Stomach (tissue), 9 donors: ENCODE measurements around the gene C3. TPM values are rescaled to one million over a fixed set of nuclear protein-coding genes. Genes with fewer than 3 reads are reported as not detected.

Experiments
- DNase-seq, 2 donors: peaks; one replicate each; pipeline versions ENCODE4 v3.0.0 to v3.0.0-alpha.2; 2013 to 2019
- H3K27ac ChIP-seq, 5 donors: fragments of 200-600 bp in 4 of 5; sonication (generic) in 4 of 5; one replicate each; pipeline ENCODE4 v1.5.1; 2013 to 2019; ENCODE audit warnings: mild to moderate bottlenecking in 1 of 5, moderate library complexity in 1 of 5
- H3K27me3 ChIP-seq, 3 donors: fragments of 200-600 bp; sonication (generic); one replicate each; pipeline ENCODE4 v1.5.1; 2017 to 2019; ENCODE audit warnings: mixed run types in 1 of 3
- H3K36me3 ChIP-seq, 4 donors: fragments of 200-600 bp; sonication (generic); 1 replicate in 3 of 4; 2 replicates in 1 of 4; pipeline ENCODE4 v1.5.1; 2016 to 2019
- H3K4me1 ChIP-seq, 4 donors: fragments of 200-600 bp; sonication (generic); one replicate each; pipeline ENCODE4 v1.5.1; 2016 to 2019
- H3K4me3 ChIP-seq, 4 donors: fragments of 200-600 bp; sonication (generic) in 3 of 4; one replicate each; pipeline ENCODE4 v1.5.1; 2016 to 2019; ENCODE audit warnings: mild to moderate bottlenecking in 1 of 4
- H3K9me3 ChIP-seq, 4 donors: fragments of 200-600 bp; sonication (generic); one replicate each; pipeline ENCODE4 v1.5.1; 2016 to 2019
- CTCF ChIP-seq, 7 experiments: fragments of 450-650 bp in 4 of 7; fragments of 200-600 bp in 3 of 7; sonication (generic) in 3 of 7; IDR thresholded peaks; one replicate each; pipeline ENCODE4 v1.5.1; 2016 to 2019; ENCODE audit warnings: antibody characterized with exemption in 7 of 7, control low read depth in 2 of 7, mild to moderate bottlenecking in 1 of 7
- EP300 ChIP-seq: sonication (generic); formaldehyde crosslinking; IDR thresholded peaks from one replicate; pipeline ENCODE4 v1.6.1; 2017; ENCODE audit warnings: antibody characterized with exemption
- POLR2A ChIP-seq, 4 donors: fragments of 450-650 bp; IDR thresholded peaks; one replicate each; pipeline ENCODE4 v1.6.1; 2016; ENCODE audit warnings: antibody characterized with exemption in 4 of 4, control low read depth in 2 of 4, mild to moderate bottlenecking in 1 of 4, moderate library complexity in 1 of 4
- POLR2AphosphoS5 ChIP-seq, 3 donors: sonication (generic); formaldehyde crosslinking; IDR thresholded peaks; one replicate each; pipeline ENCODE4 v1.6.1; 2016; ENCODE audit warnings: antibody characterized with exemption in 3 of 3
- WGBS, 5 donors: extraction: QIAGEN DNeasy Blood & Tissue Kit in 3 of 5; methylation state at CpG; one replicate each; pipeline versions ENCODE4 v1.1.5 to v1.1.7; 2013 to 2018; 5-methylcytosine and 5-hydroxymethylcytosine counted together
- intact Hi-C: fragments of 100-400 bp; cut with DNase I; formaldehyde crosslinking; loops from one replicate; pipeline ENCODE4 v1.15.1; 2023; ENCODE audit warnings: low total_unique reads
- polyA plus RNA-seq, 3 donors: library from polyadenylated mRNA; stranded (reverse); fragments of 200-250 nt; gene quantifications; one replicate each; pipeline ENCODE4 v1.2.3, GENCODE V29; 2013
- total RNA-seq, 5 donors: library from RNA; depleted of rRNA; stranded (reverse); fragments of >200 nt; gene quantifications; one replicate each; pipeline versions ENCODE4 v1.1.0 to v1.2.3, GENCODE V29; 2014 to 2016
- donor health status: healthy with polysubstance abuse.
- donor health status: Bipolar disorder and iron deficiency.
- donor health status: healthy.

The C3 gene
- total and polyA plus RNA-seq, 8 donors, result 22.8 to 1,672 (median 221) TPM

DNA sequence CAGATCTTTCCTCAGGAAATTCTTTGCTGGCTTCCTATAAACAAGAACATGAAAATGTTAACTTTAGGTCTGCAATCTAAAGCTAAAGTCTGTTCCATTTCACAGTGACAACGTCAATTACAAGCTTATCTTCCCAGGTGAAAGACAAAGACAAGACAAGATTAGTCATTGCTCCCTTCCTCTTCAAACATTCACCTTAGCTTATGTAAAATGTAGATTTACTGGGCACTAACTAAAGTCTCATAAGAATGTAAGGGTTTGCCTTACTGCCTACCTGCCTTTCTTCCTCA is 67.7 kb downstream of the C3 start:
- Histone ChIP-seq H3K4me1 (no peaks in the 10 kb centered on the region), H3K27me3 (peaks cover 0 to 54% (median 4%) of the 10 kb centered on the region in 3 donors), H3K27ac (no peak overlapping the region), H3K36me3 (no peaks in the 10 kb centered on the region), H3K9me3 (no peaks in the 10 kb centered on the region), H3K4me3 (no peak overlapping the region)
- no peak for DNase-seq
- TF ChIP-seq EP300 (no peak), CTCF (IDR thresholded peaks at IDR 0.05) (no peak), POLR2AphosphoS5 (IDR thresholded peaks at IDR 0.05) (no peak), POLR2A (IDR thresholded peaks at IDR 0.05) (no peak)
- intact Hi-C loops, result no loop called here
- 13 to 44% (median 26%) methylated on average over 1 of the region's 1 CpG for WGBS, 5 donors

- whole genome bisulfite sequencing, 5 donors, result 58 to 76% (median 70%) methylated on average over 6 of the region's 6 CpGs
- Histone ChIP-seq H3K27ac (no peak overlapping the region), H3K9me3 (peaks cover 0 to 4% (median 0%) of the 10 kb centered on the region in 4 donors), H3K36me3 (no peaks in the 10 kb centered on the region), H3K4me3 (no peak overlapping the region), H3K27me3 (peaks cover 0 to 51% (median 4%) of the 10 kb centered on the region in 3 donors), H3K4me1 (no peaks in the 10 kb centered on the region)
- DNase-seq, result no peak
- intact Hi-C loops, result no loop called here
- no peak for TF ChIP-seq CTCF (IDR thresholded peaks at IDR 0.05)
Observed at GRCh38 chr19:6651965-6652804, 68.3 kb downstream of the C3 start.

DNA sequence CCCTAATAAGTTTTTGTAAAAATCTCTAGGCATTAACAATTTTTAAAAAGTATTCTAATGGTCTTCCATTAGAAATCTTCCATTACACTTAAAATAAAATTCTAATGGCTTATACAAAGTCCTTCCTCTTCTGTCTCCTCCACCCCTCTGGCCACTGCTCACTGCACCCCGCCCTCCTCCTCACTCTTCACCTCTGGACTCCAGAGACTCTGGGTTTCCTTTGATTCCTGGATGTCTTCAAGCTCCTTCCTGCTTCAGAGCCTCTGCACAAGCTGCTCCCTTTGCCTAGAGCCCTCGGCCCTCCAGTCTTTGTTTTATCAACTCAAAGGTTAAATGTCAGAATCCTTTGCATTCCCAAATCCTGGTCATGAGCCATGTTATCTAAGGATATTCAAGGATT is 71.3 kb downstream of the C3 start:
- no peak for DNase-seq
- no peak for TF ChIP-seq POLR2AphosphoS5 (IDR thresholded peaks at IDR 0.05)
- no peak for TF ChIP-seq POLR2A (IDR thresholded peaks at IDR 0.05)
- no peak for TF ChIP-seq CTCF (IDR thresholded peaks at IDR 0.05)
- no peak for TF ChIP-seq EP300
- intact Hi-C loops, result no loop called here
- Histone ChIP-seq H3K36me3 (no peaks in the 10 kb centered on the region), H3K27me3 (peaks cover 0 to 51% (median 0%) of the 10 kb centered on the region in 3 donors), H3K4me3 (no peak overlapping the region), H3K27ac (no peak overlapping the region), H3K9me3 (peaks cover 0 to 8% (median 2%) of the 10 kb centered on the region in 4 donors), H3K4me1 (no peaks in the 10 kb centered on the region)
- 26 to 43% (median 32%) methylated on average over 2 of the region's 2 CpGs for WGBS, 5 donors

DNA sequence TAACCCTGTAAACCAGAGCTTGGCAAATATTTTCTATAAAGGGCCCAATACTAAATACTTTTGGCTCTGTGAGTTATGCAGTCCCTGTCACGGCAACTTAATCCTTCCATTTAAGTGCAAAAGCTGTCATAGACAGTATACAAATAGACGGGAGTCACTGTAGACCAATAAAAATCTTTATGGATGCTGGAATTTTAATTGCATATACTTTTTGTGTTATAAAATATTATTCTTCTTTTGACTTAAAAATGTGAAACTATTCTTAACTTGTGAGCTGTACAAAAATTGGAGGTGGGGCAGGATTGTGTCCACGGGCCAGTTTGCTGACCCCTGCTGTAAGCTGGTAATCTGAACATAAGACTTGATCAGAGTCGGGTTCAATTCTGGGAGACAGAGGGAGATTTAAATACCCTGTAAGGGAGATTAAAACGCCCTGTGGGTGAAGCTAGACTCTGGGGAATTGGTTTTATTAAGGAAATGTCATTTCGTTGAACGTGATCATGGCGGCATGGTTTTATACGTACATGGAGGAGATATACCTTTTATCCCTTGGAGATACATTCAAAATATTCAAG is 72.2 kb downstream of the C3 start:
- Histone ChIP-seq H3K4me1 (no peaks in the 10 kb centered on the region), H3K4me3 (no peak overlapping the region), H3K27me3 (peaks cover 0 to 47% (median 0%) of the 10 kb centered on the region in 3 donors), H3K36me3 (no peaks in the 10 kb centered on the region), H3K27ac (no peak overlapping the region), H3K9me3 (peaks cover 0 to 8% (median 2%) of the 10 kb centered on the region in 4 donors)
- intact Hi-C loops, result no loop called here
- WGBS, 5 donors, result 77 to 87% (median 82%) methylated on average over 9 of the region's 9 CpGs
- DNase-seq, result no peak
- TF ChIP-seq POLR2A (IDR thresholded peaks at IDR 0.05), result no peak
- no peak for TF ChIP-seq EP300
- no peak for TF ChIP-seq POLR2AphosphoS5 (IDR thresholded peaks at IDR 0.05)
- TF ChIP-seq CTCF (IDR thresholded peaks at IDR 0.05), result no peak
